Gastrocnemius medialis (tissue), 4 donors: ENCODE data around the gene CSF2RB. TPM values are rescaled to one million over a fixed set of nuclear protein-coding genes. Genes with fewer than 3 reads are reported as not detected.
A peak's percentile ranks its signal among the peaks of the same experiment; 100 is the strongest.
"Not testable (repeated sequence)": the region's sequence is repeated elsewhere in the genome, so short reads cannot be mapped to it uniquely, and the experiment has no call there.

Experiments
- ATAC-seq, 2 donors: fragments of 150-250 bp; one replicate each; pipeline ENCODE4 v1.9.1; 2016
- DNase-seq, 2 donors: peaks; one replicate each; pipeline ENCODE4 v3.0.0-alpha.2; 2019
- H3K27ac ChIP-seq, 4 donors: fragments of 200-600 bp; sonication (generic); 1 replicate in 1 of 4; 2 replicates in 3 of 4; pipeline ENCODE4 v1.5.1; 2016 to 2018; ENCODE audit warnings: mild to moderate bottlenecking in 2 of 4, moderate library complexity in 1 of 4
- H3K27me3 ChIP-seq, 3 donors: fragments of 200-600 bp; sonication (generic) in 2 of 3; 1 replicate in 1 of 3; 2 replicates in 2 of 3; pipeline versions ENCODE4 v1.5.1 to v1.6.0; 2016 to 2019; ENCODE audit warnings: mild to moderate bottlenecking in 1 of 3, moderate library complexity in 1 of 3
- H3K36me3 ChIP-seq, 2 donors: fragments of 200-600 bp; sonication (generic) in 1 of 2; one replicate each; pipeline ENCODE4 v1.5.1; 2017 to 2018
- H3K4me1 ChIP-seq, 2 donors: fragments of 200-600 bp; sonication (generic) in 1 of 2; one replicate each; pipeline ENCODE4 v1.5.1; 2016 to 2017; ENCODE audit warnings: mild to moderate bottlenecking in 2 of 2
- H3K4me3 ChIP-seq, 4 donors: fragments of 200-600 bp; sonication (generic) in 3 of 4; 1 replicate in 1 of 4; 2 replicates in 3 of 4; pipeline ENCODE4 v1.5.1; 2016 to 2019; ENCODE audit warnings: mild to moderate bottlenecking in 2 of 4
- H3K9me3 ChIP-seq, 3 donors: fragments of 200-600 bp; sonication (generic) in 2 of 3; 1 replicate in 1 of 3; 2 replicates in 2 of 3; pipeline ENCODE4 v1.5.1; 2016 to 2019
- POLR2A ChIP-seq, 2 donors: fragments of 450-650 bp; IDR thresholded peaks; one replicate each; pipeline ENCODE4 v1.6.1; 2017; ENCODE audit warnings: antibody characterized with exemption in 2 of 2, mild to moderate bottlenecking in 2 of 2, moderate library complexity in 2 of 2
- in situ Hi-C, 4 donors: fragments of 200-750 bp; cut with MboI; loops; one replicate each; pipeline versions ENCODE4 v1.15.0 to v1.8.0; 2017; ENCODE audit warnings: low sequenced_read_pairs in 4 of 4
- intact Hi-C: fragments of 100-400 bp; cut with DNase I; formaldehyde crosslinking; loops from one replicate; pipeline ENCODE4 v1.15.1; 2023; ENCODE audit warnings: low total_unique reads
- total RNA-seq, 4 donors: library from RNA; depleted of rRNA; stranded (reverse); fragments of >200 nt; gene quantifications; one replicate each; pipeline versions ENCODE4 v1.1.0 to v1.2.3, GENCODE V29; 2016
- TF ChIP-seq, protein P1 (sequence below), 5 experiments: fragments of 450-650 bp in 3 of 5; fragments of 200-600 bp in 2 of 5; sonication (generic) in 2 of 5; IDR thresholded peaks in 4 of 5; conservative IDR thresholded peaks in 1 of 5; 1 replicate in 4 of 5; 2 replicates in 1 of 5; pipeline ENCODE4 v1.5.1; 2016 to 2019; ENCODE audit warnings: antibody characterized with exemption in 5 of 5, mild to moderate bottlenecking in 3 of 5, moderate library complexity in 3 of 5

CSF2RB gene
- total RNA-seq, 4 donors from 2014 or later = 1.2 to 2.0 (median 1.6) TPM

DNA sequence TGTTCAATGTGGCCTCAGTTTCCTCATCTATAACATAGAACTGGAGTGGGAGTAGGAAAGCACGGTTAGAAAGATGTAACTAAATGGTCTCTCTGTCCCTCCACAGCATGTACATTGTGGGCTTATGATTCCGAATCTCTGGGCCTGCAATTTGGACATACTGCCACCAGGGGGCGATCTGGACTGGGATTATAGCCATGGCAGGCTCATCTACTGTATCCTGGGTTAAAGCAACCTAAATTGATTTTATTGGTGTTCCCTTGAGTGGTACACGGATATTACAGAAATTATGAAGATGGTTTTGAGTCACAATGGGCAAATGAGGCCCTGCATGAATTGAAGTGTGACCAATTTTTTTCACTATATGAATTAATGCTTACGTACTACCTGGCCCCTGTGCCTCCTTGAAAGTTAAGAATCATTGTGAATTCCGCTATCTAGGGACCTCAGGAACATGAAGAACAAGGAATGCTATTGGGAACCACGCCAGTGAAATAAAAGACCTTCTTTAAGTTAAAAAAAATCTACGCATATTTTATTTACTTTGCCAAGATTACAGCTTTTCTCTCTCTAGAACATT, 72.9 kb downstream of the CSF2RB start:
- no peaks in the 10 kb centered on the region for H3K4me1 ChIP-seq
- no peak overlapping the region for H3K27ac ChIP-seq
- intact Hi-C loops (no loop called here), in situ Hi-C loops (loop anchor here in 1 of 4 donors (25.0 kb wide), 1 partner anchor 199 kb away; the partner anchor contains the start of gene IFT27)
- H3K4me3 ChIP-seq = peak overlapping the region in 1 of 4 donors; percentile 16
- H3K27me3 ChIP-seq = peaks cover 18 to 21% (median 20%) of the 10 kb centered on the region in 3 donors
- ATAC-seq = no peak
- no peak for DNase-seq
- peaks cover 0 to 8% (median 4%) of the 10 kb centered on the region in 3 donors for H3K9me3 ChIP-seq
- TF ChIP-seq POLR2A (IDR thresholded peaks at IDR 0.05) = no peak
- TF ChIP-seq, protein P1, sequence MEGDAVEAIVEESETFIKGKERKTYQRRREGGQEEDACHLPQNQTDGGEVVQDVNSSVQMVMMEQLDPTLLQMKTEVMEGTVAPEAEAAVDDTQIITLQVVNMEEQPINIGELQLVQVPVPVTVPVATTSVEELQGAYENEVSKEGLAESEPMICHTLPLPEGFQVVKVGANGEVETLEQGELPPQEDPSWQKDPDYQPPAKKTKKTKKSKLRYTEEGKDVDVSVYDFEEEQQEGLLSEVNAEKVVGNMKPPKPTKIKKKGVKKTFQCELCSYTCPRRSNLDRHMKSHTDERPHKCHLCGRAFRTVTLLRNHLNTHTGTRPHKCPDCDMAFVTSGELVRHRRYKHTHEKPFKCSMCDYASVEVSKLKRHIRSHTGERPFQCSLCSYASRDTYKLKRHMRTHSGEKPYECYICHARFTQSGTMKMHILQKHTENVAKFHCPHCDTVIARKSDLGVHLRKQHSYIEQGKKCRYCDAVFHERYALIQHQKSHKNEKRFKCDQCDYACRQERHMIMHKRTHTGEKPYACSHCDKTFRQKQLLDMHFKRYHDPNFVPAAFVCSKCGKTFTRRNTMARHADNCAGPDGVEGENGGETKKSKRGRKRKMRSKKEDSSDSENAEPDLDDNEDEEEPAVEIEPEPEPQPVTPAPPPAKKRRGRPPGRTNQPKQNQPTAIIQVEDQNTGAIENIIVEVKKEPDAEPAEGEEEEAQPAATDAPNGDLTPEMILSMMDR (IDR thresholded peaks at IDR 0.05 in 4 of 5, conservative IDR thresholded peaks at IDR 0.05 in 1 of 5) = peak; percentile 13 to 41 (median 22)
- no peaks in the 10 kb centered on the region for H3K36me3 ChIP-seq

DNA sequence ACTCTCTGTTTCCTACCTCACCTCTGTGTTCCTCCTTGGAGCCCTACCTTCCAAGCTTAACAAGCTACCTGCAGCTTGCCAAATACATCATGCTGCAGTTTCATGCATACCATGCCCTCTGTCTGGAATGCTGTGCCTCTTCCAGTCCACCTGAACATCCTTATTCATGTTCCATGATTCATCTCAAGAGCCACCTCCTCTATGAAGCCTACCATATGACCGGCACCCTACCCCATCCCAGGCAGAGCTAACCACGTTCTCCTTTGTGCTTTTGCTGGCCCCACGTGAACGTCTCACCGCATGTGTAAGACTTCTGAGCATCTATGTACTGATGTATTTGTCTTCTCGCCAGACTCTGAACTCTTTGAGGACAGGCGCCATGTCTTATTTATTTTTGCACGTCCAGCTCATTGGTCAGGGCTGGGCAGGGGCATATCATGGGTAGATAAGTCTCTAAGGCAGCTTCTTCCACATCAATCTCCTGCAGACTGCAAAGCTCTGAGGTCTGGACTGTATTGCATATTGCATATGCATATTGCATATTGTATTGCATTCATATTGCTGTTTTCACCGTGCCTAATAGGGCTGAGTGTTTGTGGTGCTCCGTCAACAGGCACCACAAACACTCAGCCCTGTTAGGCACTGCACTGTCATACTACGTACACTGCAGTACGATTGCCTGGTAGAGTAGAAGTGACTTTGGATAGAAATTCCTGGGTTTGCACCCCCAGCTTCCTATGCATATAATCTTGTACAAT, 74.8 kb downstream of the CSF2RB start:
- no peak overlapping the region for H3K27ac ChIP-seq
- TF ChIP-seq, protein P1 (IDR thresholded peaks at IDR 0.05 in 4 of 5, conservative IDR thresholded peaks at IDR 0.05 in 1 of 5) = no peak
- peaks cover 0 to 8% (median 4%) of the 10 kb centered on the region in 3 donors for H3K9me3 ChIP-seq
- intact Hi-C loops (no loop called here), in situ Hi-C loops (loop anchor here in 1 of 4 donors (25.0 kb wide), 1 partner anchor 201 kb away; the partner anchor contains the start of gene IFT27)
- no peak for DNase-seq
- H3K27me3 ChIP-seq = peaks cover 13 to 28% (median 25%) of the 10 kb centered on the region in 3 donors
- no peak overlapping the region for H3K4me3 ChIP-seq
- no peaks in the 10 kb centered on the region for H3K4me1 ChIP-seq
- H3K36me3 ChIP-seq = no peaks in the 10 kb centered on the region
- ATAC-seq = no peak

DNA sequence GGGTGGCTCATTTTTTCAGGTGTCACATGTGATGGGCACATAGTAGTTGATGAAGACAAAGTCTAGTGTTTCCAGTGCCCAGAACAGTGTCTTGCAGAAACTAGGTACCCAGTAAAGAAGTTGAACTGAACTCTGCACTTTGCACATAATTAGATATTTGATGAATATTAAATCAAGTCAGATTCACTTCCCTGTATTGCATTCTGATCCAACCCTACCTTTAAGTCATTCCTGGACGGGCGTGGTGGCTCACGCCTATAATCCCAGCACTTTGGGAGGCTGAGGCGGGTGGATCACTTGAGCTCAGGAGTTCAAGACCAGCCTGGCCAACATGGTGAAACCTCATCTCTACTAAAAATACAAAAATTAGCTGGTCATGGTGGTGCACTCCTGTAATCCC, 75.6 kb downstream of the CSF2RB start:
- H3K36me3 ChIP-seq, DNase-seq, H3K9me3 ChIP-seq, H3K4me3 ChIP-seq, H3K27ac ChIP-seq, H3K4me1 ChIP-seq, intact Hi-C loops, ATAC-seq: not testable (repeated sequence)
- peaks cover 7 to 25% (median 24%) of the 10 kb centered on the region in 3 donors for H3K27me3 ChIP-seq
- in situ Hi-C loops = loop anchor here in 1 of 4 donors (25.0 kb wide), 1 partner anchor 202 kb away; the partner anchor contains the start of gene IFT27

Other genes starting within 250 kb of the CSF2RB start
- not detected for gene CACNG2, start 209.9 kb upstream of the CSF2RB start, total RNA-seq
- gene IFT27, start 137.5 kb upstream of the CSF2RB start, total RNA-seq = 1 to 10 TPM; 2.4 to 8.3 (median 6.7) TPM
- gene PVALB, start 96.6 kb upstream of the CSF2RB start, total RNA-seq = 1 to 10 TPM in 2 of 4 donors, not detected in 2; 1.2 to 4.1 TPM
- gene NCF4, start 52.6 kb upstream of the CSF2RB start, total RNA-seq = 1 to 10 TPM; 1.8 to 5.5 (median 2.9) TPM
- 10 to 100 TPM; 42.2 to 66.5 (median 51.9) TPM for gene TST, start 105.8 kb downstream of the CSF2RB start, total RNA-seq
- 100 to 1,000 TPM; 131 to 161 (median 146) TPM for gene MPST, start 106.1 kb downstream of the CSF2RB start, total RNA-seq
- gene KCTD17, start 138.1 kb downstream of the CSF2RB start, total RNA-seq = 1 to 10 TPM; 1.8 to 3.3 (median 2.6) TPM
- gene TMPRSS6, start 196.1 kb downstream of the CSF2RB start, total RNA-seq = under 1 TPM in 2 of 4 donors, not detected in 2; 0.10 to 0.18 TPM
- 1 to 10 TPM in 1 of 4 donors, under 1 TPM in 3; 0.10 to 7.9 (median 0.27) TPM for gene IL2RB, start 236.3 kb downstream of the CSF2RB start, total RNA-seq